Measurements from ENCODE around the gene NLGN1.

NLGN1 gene

GRCh38 chr3:173923204-173923603 lies 525.7 kb downstream of the NLGN1 start:
- no peak for DNase-seq

- no peak for DNase-seq
Measured at GRCh38 chr3:173930251-173930650, 532.7 kb downstream of the NLGN1 start.

- no peak for DNase-seq
Measured at GRCh38 chr3:173932624-173933023, 535.1 kb downstream of the NLGN1 start.

- no peak for DNase-seq
Measured at GRCh38 chr3:173933113-173933512, 535.6 kb downstream of the NLGN1 start.

- no peak for DNase-seq
Measured at GRCh38 chr3:173936316-173936715, 538.8 kb downstream of the NLGN1 start.

- DNase-seq = no peak
Measured at GRCh38 chr3:173938159-173938558, 540.6 kb downstream of the NLGN1 start.

- DNase-seq = no peak
Measured at GRCh38 chr3:173938616-173939015, 541.1 kb downstream of the NLGN1 start.

- no peak for DNase-seq
Measured at GRCh38 chr3:173939331-173939730, 541.8 kb downstream of the NLGN1 start.

GRCh38 chr3:173943264-173943663 lies 545.7 kb downstream of the NLGN1 start:
- DNase-seq = no peak

- DNase-seq = no peak
Measured at GRCh38 chr3:173945170-173945569, 547.6 kb downstream of the NLGN1 start.

- DNase-seq = no peak
Measured at GRCh38 chr3:173945806-173946205, 548.3 kb downstream of the NLGN1 start.

- DNase-seq = no peak
Measured at GRCh38 chr3:173954647-173955046, 557.1 kb downstream of the NLGN1 start.

GRCh38 chr3:173957646-173958045 lies 560.1 kb downstream of the NLGN1 start:
- DNase-seq = no peak

GRCh38 chr3:173958805-173959204 lies 561.3 kb downstream of the NLGN1 start:
- no peak for DNase-seq

GRCh38 chr3:173970281-173970680 lies 572.7 kb downstream of the NLGN1 start:
- DNase-seq = no peak

- DNase-seq = no peak
Measured at GRCh38 chr3:173976281-173976680, 578.7 kb downstream of the NLGN1 start.

GRCh38 chr3:173977747-173978146 lies 580.2 kb downstream of the NLGN1 start:
- no peak for DNase-seq

GRCh38 chr3:173983343-173983742 lies 585.8 kb downstream of the NLGN1 start:
- DNase-seq = no peak

- no peak for DNase-seq
Measured at GRCh38 chr3:173986861-173987410, 589.4 kb downstream of the NLGN1 start.

GRCh38 chr3:173988909-173989308 lies 591.4 kb downstream of the NLGN1 start:
- DNase-seq = no peak

- DNase-seq = no peak
Measured at GRCh38 chr3:173992416-173992815, 594.9 kb downstream of the NLGN1 start.

- no peak for DNase-seq
Measured at GRCh38 chr3:173993299-173993698, 595.8 kb downstream of the NLGN1 start.

GRCh38 chr3:174000675-174001074 lies 603.1 kb downstream of the NLGN1 start:
- DNase-seq = no peak

GRCh38 chr3:174002543-174002942 lies 605.0 kb downstream of the NLGN1 start:
- no peak for DNase-seq

- DNase-seq = no peak
Measured at GRCh38 chr3:174010907-174011306, 613.4 kb downstream of the NLGN1 start.

- DNase-seq = no peak
Measured at GRCh38 chr3:174016186-174016585, 618.6 kb downstream of the NLGN1 start.
